GM12875 (cell line): ENCODE measurements around the gene SERGEF.

ENCODE experiments used
- H3K4me3 ChIP-seq: one replicate; pipeline ENCODE4 v1.5.1; 2011; ENCODE audit warnings: low read depth, low read length, control low read depth
- CTCF ChIP-seq: IDR thresholded peaks from 2 replicates; pipeline ENCODE4 v1.5.1; 2011; ENCODE audit warnings: low read depth, mild to moderate bottlenecking, control low read depth, inconsistent platforms, low read length, moderate library complexity, borderline replicate concordance; ENCODE audit not compliant: insufficient read depth

SERGEF gene

GRCh38 chr11:17852246-17852645 is 160.6 kb downstream of the SERGEF start:
- TF ChIP-seq CTCF: no peak

GRCh38 chr11:17851697-17852096 is 161.2 kb downstream of the SERGEF start:
- H3K4me3 ChIP-seq: no peak overlapping the region
- no peak for TF ChIP-seq CTCF

More at GRCh38 chr11:17852246-17852645, 160.6 kb downstream of the SERGEF start:
- H3K4me3 ChIP-seq: no peak overlapping the region

- no peak for TF ChIP-seq CTCF
Observed at GRCh38 chr11:17850336-17850735, 162.5 kb downstream of the SERGEF start.

GRCh38 chr11:17848715-17849114 is 164.1 kb downstream of the SERGEF start:
- no peak overlapping the region for H3K4me3 ChIP-seq
- TF ChIP-seq CTCF: no peak

More at GRCh38 chr11:17850336-17850735, 162.5 kb downstream of the SERGEF start:
- H3K4me3 ChIP-seq: no peak overlapping the region

GRCh38 chr11:17846852-17847453 is 165.9 kb downstream of the SERGEF start:
- no peak for TF ChIP-seq CTCF
- no peak overlapping the region for H3K4me3 ChIP-seq

- H3K4me3 ChIP-seq: no peak overlapping the region
- TF ChIP-seq CTCF: no peak
Observed at GRCh38 chr11:17845431-17845881, 167.4 kb downstream of the SERGEF start.

GRCh38 chr11:17840101-17840548 is 172.7 kb downstream of the SERGEF start:
- no peak for TF ChIP-seq CTCF
- H3K4me3 ChIP-seq: no peak overlapping the region
